ACC112 (cell line): Measurements from ENCODE around the gene PIK3C2G.

Experiments
- H2AFZ ChIP-seq: fragments of 200-600 bp; sonication (generic); one replicate; pipeline ENCODE4 v1.6.0; 2017; ENCODE audit warnings: antibody characterized with exemption, low read length; ENCODE audit not compliant: unreplicated experiment
- H3K27ac ChIP-seq: fragments of 200-600 bp; sonication (generic); 2 replicates; pipeline ENCODE4 v1.5.1; 2014; ENCODE audit warnings: low read depth, mild to moderate bottlenecking, antibody characterized with exemption, low read length, moderate library complexity
- H3K27me3 ChIP-seq: fragments of 200-600 bp; sonication (generic); 2 replicates; pipeline ENCODE4 v1.6.1; 2014; ENCODE audit warnings: mild to moderate bottlenecking, antibody characterized with exemption, low read length, moderate library complexity, mixed read lengths; ENCODE audit not compliant: insufficient read depth
- H3K36me3 ChIP-seq: fragments of 200-600 bp; sonication (generic); 2 replicates; pipeline ENCODE4 v1.6.1; 2016; ENCODE audit warnings: mild to moderate bottlenecking, antibody characterized with exemption, low read length, moderate library complexity, mixed read lengths; ENCODE audit not compliant: insufficient read depth
- H3K4me1 ChIP-seq: fragments of 200-600 bp; sonication (generic); one replicate; pipeline ENCODE4 v1.6.1; 2016; ENCODE audit warnings: low read length, mixed read lengths; ENCODE audit not compliant: insufficient read depth, unreplicated experiment, control insufficient read depth
- H3K4me3 ChIP-seq: fragments of 200-600 bp; sonication (generic); 2 replicates; pipeline ENCODE4 v1.5.1; 2014; ENCODE audit warnings: mild to moderate bottlenecking, low read depth, low read length
- H3K79me2 ChIP-seq: fragments of 200-600 bp; sonication (generic); one replicate; pipeline ENCODE4 v1.6.0; 2016; ENCODE audit warnings: low read length; ENCODE audit not compliant: control insufficient read depth, unreplicated experiment, insufficient read depth

PIK3C2G gene

DNA sequence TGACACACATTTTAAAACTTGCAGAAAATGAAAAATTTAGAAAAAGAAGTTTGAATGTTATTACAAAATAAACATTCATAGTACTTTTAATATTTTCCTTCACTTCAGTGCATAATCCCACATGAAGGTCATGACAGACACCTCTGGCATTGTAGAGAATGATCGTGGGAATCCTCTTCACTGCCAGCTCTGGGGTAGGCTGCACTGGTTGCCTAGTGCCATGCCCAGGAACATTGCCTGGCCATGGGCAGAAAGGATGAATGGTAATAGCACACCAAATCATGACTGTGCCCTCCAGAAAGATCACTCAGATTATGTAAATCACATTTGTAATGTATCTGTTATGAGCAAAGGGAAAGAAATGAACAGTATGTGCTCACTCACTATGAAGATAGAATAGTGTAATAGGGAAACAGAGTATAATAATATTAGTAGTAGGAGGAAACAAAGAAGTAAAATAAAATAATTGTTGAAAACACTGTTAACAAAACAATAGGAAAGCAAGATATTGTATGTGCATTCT lies 314.8 kb downstream of the PIK3C2G start:
- Histone ChIP-seq H3K4me3 (no peak overlapping the region), H3K36me3 (no peaks in the 10 kb centered on the region), H2AFZ (no peak overlapping the region), H3K27ac (peak overlapping the region; percentile 21; the same call in 1 of the 2 replicates), H3K27me3 (no peaks in the 10 kb centered on the region), H3K4me1 (peaks cover 19% of the 10 kb centered on the region), H3K79me2 (no peaks in the 10 kb centered on the region)

DNA sequence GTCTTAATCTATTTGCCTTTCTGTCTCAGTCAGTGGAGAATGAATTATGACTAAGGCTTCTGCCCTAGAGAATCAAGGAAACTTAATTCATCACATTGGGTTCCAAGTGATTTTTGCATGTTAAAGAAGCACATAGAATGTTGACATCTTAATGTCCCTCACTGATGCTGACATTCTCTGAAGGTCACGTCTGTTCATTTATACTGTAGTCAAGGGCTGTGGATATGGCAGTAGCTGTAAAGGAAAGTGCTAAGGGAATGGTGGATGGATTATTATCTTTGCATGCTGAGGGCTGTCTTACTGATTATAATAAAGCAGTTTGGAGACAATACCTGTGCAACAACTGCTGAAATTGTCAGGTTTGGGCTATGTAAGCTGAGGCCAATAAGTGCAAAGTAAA lies 315.3 kb downstream of the PIK3C2G start:
- Histone ChIP-seq H3K4me3 (no peak overlapping the region), H3K27me3 (no peaks in the 10 kb centered on the region), H3K4me1 (peaks cover 23% of the 10 kb centered on the region), H3K27ac (peak overlapping the region; percentile 21; the same call in 1 of the 2 replicates), H2AFZ (peak overlapping the region; percentile 7), H3K79me2 (no peaks in the 10 kb centered on the region), H3K36me3 (no peaks in the 10 kb centered on the region)

DNA sequence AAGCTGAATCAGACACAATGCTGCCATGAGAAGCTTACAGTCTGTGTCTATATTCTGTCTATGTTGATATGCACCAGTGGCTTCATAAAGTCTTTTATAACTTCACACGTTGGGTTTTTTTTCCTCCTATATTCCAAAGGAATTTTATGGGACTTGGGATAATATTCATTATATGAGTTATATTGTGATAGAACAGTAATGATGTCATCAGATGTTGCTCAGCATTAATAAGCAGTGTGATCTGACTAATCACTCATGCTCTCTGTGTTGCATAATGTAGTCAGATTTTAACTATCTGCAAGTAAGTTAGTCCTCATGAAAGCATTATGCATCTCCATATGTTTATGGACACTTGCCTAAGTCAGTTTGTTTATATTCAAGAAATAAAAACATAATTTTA lies 316.9 kb downstream of the PIK3C2G start:
- Histone ChIP-seq H3K4me3 (no peak overlapping the region), H3K79me2 (no peaks in the 10 kb centered on the region), H3K27ac (no peak overlapping the region), H3K4me1 (peaks cover 23% of the 10 kb centered on the region), H3K27me3 (no peaks in the 10 kb centered on the region), H2AFZ (no peak overlapping the region), H3K36me3 (no peaks in the 10 kb centered on the region)

DNA sequence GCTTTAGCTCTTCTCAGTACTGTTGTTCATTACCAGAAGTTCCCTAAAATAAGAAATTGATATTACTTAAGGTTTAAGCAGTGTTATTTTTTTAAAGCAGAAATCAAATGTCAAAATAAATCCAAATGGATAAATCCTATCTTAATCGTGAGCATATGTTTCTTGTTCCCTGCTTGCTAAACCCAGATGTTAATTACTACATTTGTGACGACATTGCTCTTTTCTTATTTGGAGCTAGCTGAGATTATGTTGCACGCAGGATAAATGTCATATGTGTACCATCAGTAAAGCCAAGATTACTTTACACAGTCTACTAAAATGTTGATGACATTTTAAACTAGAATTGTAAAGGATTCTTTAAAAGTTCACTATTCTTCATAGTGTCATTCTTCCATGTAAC lies 319.0 kb downstream of the PIK3C2G start:
- no peak overlapping the region for H2AFZ ChIP-seq
- no peak overlapping the region for H3K27ac ChIP-seq
- H3K36me3 ChIP-seq: no peaks in the 10 kb centered on the region
- no peak overlapping the region for H3K4me3 ChIP-seq
- peaks cover 23% of the 10 kb centered on the region for H3K4me1 ChIP-seq
- H3K79me2 ChIP-seq: no peaks in the 10 kb centered on the region
- no peaks in the 10 kb centered on the region for H3K27me3 ChIP-seq

DNA sequence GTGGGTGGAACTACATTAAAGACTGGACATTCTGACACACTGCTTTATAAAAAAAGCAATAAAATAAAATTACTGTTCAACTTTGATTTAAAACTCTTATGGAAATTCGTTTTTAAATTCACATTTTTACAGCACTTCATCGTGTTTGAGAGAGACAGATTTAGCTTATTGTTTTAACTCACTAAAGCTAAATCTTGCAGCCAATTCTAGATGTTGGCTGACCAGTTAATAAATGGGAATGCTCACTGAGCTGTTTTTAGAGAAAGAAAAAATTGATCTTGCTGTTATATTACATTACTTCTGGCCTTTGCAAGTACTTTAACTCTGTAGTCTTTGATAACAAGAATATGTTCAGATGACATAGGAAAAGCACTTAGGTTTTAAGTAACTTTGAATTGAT lies 319.4 kb downstream of the PIK3C2G start:
- no peak overlapping the region for H2AFZ ChIP-seq
- H3K4me1 ChIP-seq: peaks cover 23% of the 10 kb centered on the region
- H3K27me3 ChIP-seq: no peaks in the 10 kb centered on the region
- H3K36me3 ChIP-seq: no peaks in the 10 kb centered on the region
- H3K4me3 ChIP-seq: no peak overlapping the region
- H3K79me2 ChIP-seq: no peaks in the 10 kb centered on the region
- H3K27ac ChIP-seq: no peak overlapping the region

DNA sequence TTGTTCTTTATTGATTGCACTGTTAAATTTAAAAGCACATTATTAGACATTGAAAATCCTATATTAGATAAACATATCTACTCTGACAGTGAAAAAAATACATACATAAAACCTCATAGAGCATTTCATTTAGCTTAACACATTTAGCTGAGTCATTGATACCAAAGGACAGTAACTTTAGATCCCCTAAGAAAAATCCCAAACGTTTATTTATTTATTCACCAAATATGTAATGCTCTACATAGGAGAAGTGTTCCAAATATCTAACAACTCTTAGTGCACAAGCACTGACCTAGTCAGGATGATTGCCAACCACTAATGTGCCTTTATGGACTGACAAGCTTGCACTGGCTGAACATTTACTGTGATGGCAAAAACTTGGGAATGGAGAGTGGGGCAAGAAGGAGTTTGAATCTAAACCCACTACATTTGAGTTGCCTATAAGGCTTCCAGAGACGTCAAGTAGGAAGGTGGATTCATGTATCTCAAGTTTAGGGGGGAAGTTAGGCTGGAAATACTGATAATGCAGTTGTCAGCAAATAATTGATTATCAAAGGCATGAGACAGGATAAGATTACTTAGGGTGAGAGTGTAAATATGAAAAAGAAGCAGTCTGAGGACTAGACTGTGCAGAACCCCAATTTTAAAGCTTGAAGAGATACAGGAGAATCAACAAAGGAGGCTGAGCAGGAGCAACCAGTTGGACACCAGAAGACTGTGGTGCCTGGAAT lies 320.1 kb downstream of the PIK3C2G start:
- Histone ChIP-seq H3K27me3 (no peaks in the 10 kb centered on the region), H3K4me1 (peaks cover 19% of the 10 kb centered on the region), H3K4me3 (no peak overlapping the region), H3K79me2 (no peaks in the 10 kb centered on the region), H2AFZ (no peak overlapping the region), H3K36me3 (no peaks in the 10 kb centered on the region), H3K27ac (no peak overlapping the region)

DNA sequence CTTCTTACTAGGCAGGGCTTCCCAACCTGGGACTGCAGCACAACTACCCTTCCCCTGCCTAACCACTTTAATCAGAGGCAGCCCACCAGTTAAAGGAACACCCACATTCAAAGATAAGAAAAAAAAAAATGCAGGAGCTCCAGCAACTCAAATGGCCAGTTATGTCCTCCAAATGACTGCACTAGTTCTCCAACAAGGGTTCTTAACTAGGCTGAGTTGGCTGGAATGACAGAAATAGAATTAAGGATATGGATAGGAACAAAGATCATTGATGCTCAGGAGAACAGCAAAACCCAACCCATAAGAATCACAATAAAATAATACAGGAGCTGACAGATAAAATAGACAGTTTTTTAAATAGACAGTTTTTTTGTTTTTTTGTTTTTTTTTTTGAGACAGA lies 322.3 kb downstream of the PIK3C2G start:
- Histone ChIP-seq H3K79me2 (no peaks in the 10 kb centered on the region), H3K4me3 (no peak overlapping the region), H3K36me3 (no peaks in the 10 kb centered on the region), H2AFZ (no peak overlapping the region), H3K27ac (no peak overlapping the region), H3K27me3 (no peaks in the 10 kb centered on the region), H3K4me1 (peaks cover 8% of the 10 kb centered on the region)

DNA sequence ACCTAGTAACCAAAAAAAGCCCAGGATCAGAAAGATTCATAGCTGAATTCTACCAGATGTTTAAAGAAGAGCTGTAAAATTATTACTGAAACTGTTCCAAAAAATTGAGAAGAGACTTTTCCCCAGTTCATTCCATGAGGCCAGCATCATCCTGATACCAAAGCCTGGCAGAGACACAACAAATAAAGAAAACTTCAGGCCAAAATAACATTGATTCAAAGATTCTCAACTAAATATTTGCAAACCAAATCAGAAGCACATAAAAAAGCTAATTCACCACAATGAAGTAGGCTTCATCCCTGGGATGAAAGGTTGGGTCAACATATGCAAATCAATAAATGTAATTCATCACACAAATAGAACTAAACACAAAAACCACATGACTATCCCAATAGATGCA lies 325.3 kb downstream of the PIK3C2G start:
- Histone ChIP-seq H3K27ac (no peak overlapping the region), H3K4me3 (no peak overlapping the region), H3K4me1 (no peaks in the 10 kb centered on the region), H3K79me2 (no peaks in the 10 kb centered on the region), H2AFZ (no peak overlapping the region), H3K27me3 (no peaks in the 10 kb centered on the region), H3K36me3 (no peaks in the 10 kb centered on the region)

DNA sequence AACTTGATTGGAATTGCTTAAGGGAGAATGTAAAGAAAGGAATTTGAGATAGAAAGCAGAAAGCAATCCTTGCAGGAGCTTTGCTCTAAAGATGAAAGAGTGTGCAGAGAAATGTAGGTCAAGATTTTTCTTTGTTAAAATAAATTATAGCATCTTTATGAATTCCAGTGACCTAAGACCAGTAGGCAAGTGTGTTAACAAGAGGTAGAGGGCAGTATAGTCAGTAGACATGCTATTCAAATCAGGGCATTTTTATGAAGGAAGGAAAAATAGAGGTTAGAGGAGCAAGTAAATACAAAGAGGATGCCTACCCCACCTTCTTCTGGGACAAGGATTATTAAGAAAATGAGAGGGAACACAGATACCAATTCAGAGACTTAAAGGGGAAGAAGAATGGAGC lies 328.0 kb downstream of the PIK3C2G start:
- Histone ChIP-seq H3K36me3 (no peaks in the 10 kb centered on the region), H3K27me3 (no peaks in the 10 kb centered on the region), H3K4me1 (no peaks in the 10 kb centered on the region), H2AFZ (no peak overlapping the region), H3K79me2 (no peaks in the 10 kb centered on the region), H3K4me3 (no peak overlapping the region), H3K27ac (no peak overlapping the region)

DNA sequence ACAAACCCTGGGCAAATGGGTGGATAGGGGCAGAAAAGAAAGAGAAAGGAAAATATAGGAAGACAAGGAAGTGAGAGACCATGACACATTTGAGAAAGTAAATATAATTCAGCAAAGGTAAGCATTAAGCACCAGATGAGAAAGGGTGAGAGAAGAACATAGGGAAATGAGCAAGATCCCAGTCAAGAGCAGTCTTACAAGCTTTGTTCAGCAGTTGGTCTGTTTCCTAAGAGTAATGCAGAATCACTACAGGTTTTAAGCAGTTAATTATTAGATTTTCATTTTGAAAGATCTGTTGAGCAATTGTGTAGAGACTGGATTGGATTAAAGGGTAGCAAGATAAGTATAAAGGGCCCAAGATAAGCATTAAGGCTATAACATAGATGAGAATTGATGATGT lies 330.2 kb downstream of the PIK3C2G start:
- Histone ChIP-seq H3K79me2 (no peaks in the 10 kb centered on the region), H3K4me3 (no peak overlapping the region), H2AFZ (no peak overlapping the region), H3K27me3 (no peaks in the 10 kb centered on the region), H3K4me1 (peaks cover 6% of the 10 kb centered on the region), H3K27ac (no peak overlapping the region), H3K36me3 (no peaks in the 10 kb centered on the region)

DNA sequence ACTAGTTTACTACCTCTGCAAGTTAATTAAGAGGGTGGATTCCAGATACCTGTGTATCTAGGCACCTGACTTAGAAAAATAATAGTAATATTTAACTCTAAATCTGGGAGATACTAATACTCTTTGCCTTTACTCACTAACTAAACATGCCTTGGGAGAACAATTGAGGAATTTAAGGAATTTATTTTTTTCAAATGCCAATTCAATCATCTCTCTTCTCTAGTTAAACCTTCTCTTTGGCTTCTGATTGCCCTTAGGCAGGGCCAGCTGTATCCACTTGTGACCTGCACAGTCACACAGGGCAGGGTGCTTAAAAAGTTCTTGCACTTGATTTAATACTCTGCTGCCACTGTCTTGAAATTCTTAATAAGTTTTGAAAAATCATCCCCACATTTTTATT lies 334.1 kb downstream of the PIK3C2G start:
- H3K79me2 ChIP-seq: no peaks in the 10 kb centered on the region
- no peak overlapping the region for H2AFZ ChIP-seq
- peaks cover 6% of the 10 kb centered on the region for H3K4me1 ChIP-seq
- H3K4me3 ChIP-seq: no peak overlapping the region
- no peaks in the 10 kb centered on the region for H3K27me3 ChIP-seq
- no peaks in the 10 kb centered on the region for H3K36me3 ChIP-seq
- no peak overlapping the region for H3K27ac ChIP-seq
